ENCODE measurements around the gene CLBA1.

Gene CLBA1

GRCh38 chr14:104996483-104996882 lies 10.9 kb downstream of the CLBA1 start (continued):
- TF ChIP-seq HIC1 (tag by site-specific recombination; IDR thresholded peaks at IDR 0.05) (no peak), ZNF350 (tag by site-specific recombination; IDR thresholded peaks at IDR 0.05) (no peak), ZNF366 (tag by site-specific recombination; conservative IDR thresholded peaks at IDR 0.05) (no peak)

- POLR2A ChIA-PET = no interaction called here
Measured at GRCh38 chr14:104998801-104999200, 13.2 kb downstream of the CLBA1 start.

GRCh38 chr14:104999361-104999760 lies 13.8 kb downstream of the CLBA1 start:
- ChIA-PET CTCF (interaction anchor here (0.6 to 1.8 kb wide), 2 partner anchors 25 to 46 kb away, joined by 4 to 6 read pairs; no protein-coding TSS in a partner anchor), POLR2A (no interaction called here)
- TF ChIP-seq SETDB1 (IDR thresholded peaks at IDR 0.05; ENCODE audit: insufficient read length, low read length) (peak; percentile 15), SCRT2 (tag by site-specific recombination; IDR thresholded peaks at IDR 0.05) (no peak), ZIC2 (tag by site-specific recombination; IDR thresholded peaks at IDR 0.05) (peak; percentile 38), ZNF830 (tag by site-specific recombination; IDR thresholded peaks at IDR 0.05; ENCODE audit: low read depth) (no peak)
- Histone ChIP-seq H3K4me1 (ENCODE audit: control insufficient read depth, insufficient read depth, low read length) (no peaks in the 10 kb centered on the region), H3K36me3 (ENCODE audit: control insufficient read depth in 2 of 2, insufficient read depth in 1 of 2, low read length in 2 of 2) (peaks cover 0 to 14% of the 10 kb centered on the region in 2 experiments; a peak in 1 of 3 replicates), H3K4me3 (ENCODE audit: low read depth, low read length) (no peak overlapping the region), H3K27ac (ENCODE audit: extremely low read depth, low read depth, low read length) (no peak overlapping the region), H3K9me3 (ENCODE audit: control insufficient read depth, insufficient read depth, low read depth, low read length) (no peaks in the 10 kb centered on the region)

More at GRCh38 chr14:104998801-104999200, 13.2 kb downstream of the CLBA1 start:
- Histone ChIP-seq H3K27ac (ENCODE audit: extremely low read depth, low read depth, low read length) (no peak overlapping the region), H3K4me1 (ENCODE audit: control insufficient read depth, insufficient read depth, low read length) (no peaks in the 10 kb centered on the region), H3K9me3 (ENCODE audit: control insufficient read depth, insufficient read depth, low read depth, low read length) (no peaks in the 10 kb centered on the region), H3K4me3 (ENCODE audit: low read depth, low read length) (no peak overlapping the region), H3K36me3 (ENCODE audit: control insufficient read depth in 2 of 2, insufficient read depth in 1 of 2, low read length in 2 of 2) (peaks cover 0 to 18% of the 10 kb centered on the region in 2 experiments; a peak in 1 of 3 replicates)
- TF ChIP-seq ZNF292 (tag by site-specific recombination; IDR thresholded peaks at IDR 0.05; ENCODE audit: borderline replicate concordance, low read depth) (no peak), ZNF548 (tag by site-specific recombination; IDR thresholded peaks at IDR 0.05) (no peak), ZNF423 (tag by site-specific recombination; IDR thresholded peaks at IDR 0.05) (no peak), ZNF837 (tag by site-specific recombination; IDR thresholded peaks at IDR 0.05) (no peak), KLF7 (tag by site-specific recombination; IDR thresholded peaks at IDR 0.05; ENCODE audit: borderline replicate concordance) (no peak), ZNF76 (tag by site-specific recombination; IDR thresholded peaks at IDR 0.05; ENCODE audit: borderline replicate concordance, low read depth) (no peak)
- CTCF ChIA-PET = interaction anchor here (0.6 to 1.8 kb wide), 3 partner anchors 13 to 529 kb away, joined by 3 to 6 read pairs (median 3); partner anchors contain the start of gene CLBA1

GRCh38 chr14:105005329-105005928 lies 19.8 kb downstream of the CLBA1 start:
- Histone ChIP-seq H3K9me3 (ENCODE audit: control insufficient read depth, insufficient read depth, low read depth, low read length) (no peaks in the 10 kb centered on the region), H3K4me1 (ENCODE audit: control insufficient read depth, insufficient read depth, low read length) (no peaks in the 10 kb centered on the region), H3K4me3 (ENCODE audit: low read depth, low read length) (no peak overlapping the region), H3K27ac (ENCODE audit: extremely low read depth, low read depth, low read length) (no peak overlapping the region), H3K36me3 (ENCODE audit: control insufficient read depth in 2 of 2, insufficient read depth in 1 of 2, low read length in 2 of 2) (peaks cover 10 to 38% of the 10 kb centered on the region in 2 experiments)
- ChIA-PET CTCF (interaction anchor here (0.5 to 3.2 kb wide), 4 partner anchors 28 to 1452 kb away, joined by 3 to 15 read pairs (median 4); no protein-coding TSS in a partner anchor), POLR2A (interaction anchor here (1.0 to 3.1 kb wide), 2 partner anchors 13 to 32 kb away, joined by 3 to 9 read pairs; no protein-coding TSS in a partner anchor)
- no peak for TF ChIP-seq PRDM6 (tag by site-specific recombination; IDR thresholded peaks at IDR 0.05)
- no peak for TF ChIP-seq ZBTB7A (tag by site-specific recombination; IDR thresholded peaks at IDR 0.05; ENCODE audit: low read depth)
- no peak for TF ChIP-seq AEBP2 (tag by site-specific recombination; IDR thresholded peaks at IDR 0.05; ENCODE audit: borderline replicate concordance)
- TF ChIP-seq HOXD13 (CRISPR knock-in tag; IDR thresholded peaks at IDR 0.05; ENCODE audit: borderline replicate concordance) = no peak
- no peak for TF ChIP-seq ZNF791 (tag by site-specific recombination; IDR thresholded peaks at IDR 0.05)
- no peak for TF ChIP-seq ZNF114 (tag by site-specific recombination; IDR thresholded peaks at IDR 0.05)
- TF ChIP-seq KLF17 (tag by site-specific recombination; IDR thresholded peaks at IDR 0.05) = no peak
- no peak for TF ChIP-seq ZNF488 (tag by site-specific recombination; IDR thresholded peaks at IDR 0.05)
- no peak for TF ChIP-seq ZNF626 (tag by site-specific recombination; IDR thresholded peaks at IDR 0.05)
